Smooth muscle cell (in vitro differentiated cells): Measurements from ENCODE around the gene C1orf74. TPM values are rescaled to one million over a fixed set of nuclear protein-coding genes. Genes with fewer than 3 reads are reported as not detected.
"Not testable (repeated sequence)": the region's sequence is repeated elsewhere in the genome, so short reads cannot be mapped to it uniquely, and the experiment has no call there.

Source experiments
- DNase-seq: peaks from one replicate; lab custom pipeline; 2025; ENCODE audit not compliant: unreplicated experiment; lab: John Stamatoyannopoulos, UW
- H2AFZ ChIP-seq: fragments of 200-600 bp; sonication (generic); 2 replicates; pipeline ENCODE4 v1.6.0; 2016; ENCODE audit warnings: antibody characterized with exemption, low read depth, mild to moderate bottlenecking
- H3F3A ChIP-seq: fragments of 200-600 bp; sonication (generic); 2 replicates; pipeline ENCODE4 v1.6.0; 2017; ENCODE audit warnings: antibody characterized with exemption, low read depth
- H3K27ac ChIP-seq: fragments of 200-600 bp; sonication (generic); 2 replicates; pipeline ENCODE4 v1.5.1; 2016; ENCODE audit warnings: low read depth, mild to moderate bottlenecking
- H3K27me3 ChIP-seq: fragments of 200-600 bp; sonication (generic); 2 replicates; pipeline ENCODE4 v1.6.1; 2016; ENCODE audit warnings: low read depth, mild to moderate bottlenecking
- H3K36me3 ChIP-seq: fragments of 200-600 bp; sonication (generic); 2 replicates; pipeline ENCODE4 v1.5.1; 2016; ENCODE audit warnings: low read depth
- H3K4me1 ChIP-seq: fragments of 200-600 bp; sonication (generic); 2 replicates; pipeline ENCODE4 v1.5.1; 2016; ENCODE audit warnings: low read depth
- H3K4me2 ChIP-seq: fragments of 200-600 bp; sonication (generic); 2 replicates; pipeline ENCODE4 v1.6.0; 2016; ENCODE audit warnings: mild to moderate bottlenecking
- H3K4me3 ChIP-seq: fragments of 200-600 bp; sonication (generic); 2 replicates; pipeline ENCODE4 v1.5.1; 2016; ENCODE audit warnings: mild to moderate bottlenecking
- H3K79me2 ChIP-seq: fragments of 200-600 bp; sonication (generic); 2 replicates; pipeline ENCODE4 v1.6.0; 2016; ENCODE audit warnings: low read depth, mild to moderate bottlenecking
- H3K9ac ChIP-seq: fragments of 200-600 bp; sonication (generic); 2 replicates; pipeline ENCODE4 v1.6.0; 2016; ENCODE audit warnings: low read depth
- H3K9me3 ChIP-seq: fragments of 200-600 bp; sonication (generic); replicated peaks from 2 replicates; pipeline ENCODE4 v1.5.1; 2016; ENCODE audit warnings: low read depth
- H4K20me1 ChIP-seq: fragments of 200-600 bp; sonication (generic); 2 replicates; pipeline ENCODE4 v1.6.0; 2016; ENCODE audit warnings: low read depth
- CTCF ChIP-seq: fragments of 200-600 bp; sonication (generic); IDR thresholded peaks from 2 replicates; pipeline ENCODE4 v1.5.1; 2017; ENCODE audit warnings: borderline replicate concordance, mild to moderate bottlenecking, antibody characterized with exemption; ENCODE audit not compliant: insufficient read depth, poor library complexity, severe bottlenecking
- WGBS: methylation state at CpG from one replicate; pipeline ENCODE4 v1.1.7; 2016; ENCODE audit warnings: low lambda C conversion rate; 5-methylcytosine and 5-hydroxymethylcytosine counted together
- polyA plus RNA-seq: library from polyadenylated mRNA; unstranded; fragments of >200 nt; fragmentation: Nextera tagmentation; extraction: Ambion mirVana; gene quantifications from 2 replicates; pipeline ENCODE4 v1.2.1, GENCODE V29; 2016
- total RNA-seq: library from RNA; depleted of rRNA; stranded (reverse); fragments of >200 nt; gene quantifications from 2 replicates; pipeline ENCODE4 v1.2.3, GENCODE V29; 2014

Gene C1orf74
- total and polyA plus RNA-seq, 2 experiments from 2014 or later, result 1.0 to 5.0 TPM

- DNase-seq, result no peak
- H3K4me1 ChIP-seq, result peaks cover under 1% of the 10 kb centered on the region
- H3K27me3 ChIP-seq, result no peaks in the 10 kb centered on the region
- no peak overlapping the region for H2AFZ ChIP-seq
- H3K9ac ChIP-seq, result no peak overlapping the region
- no peaks in the 10 kb centered on the region for H3F3A ChIP-seq
- no peak for TF ChIP-seq CTCF
- no peak overlapping the region for H3K27ac ChIP-seq
- peaks cover 32% of the 10 kb centered on the region for H3K79me2 ChIP-seq
- H3K36me3 ChIP-seq, result no peaks in the 10 kb centered on the region
- 97% methylated on average over 5 of the region's 5 CpGs for WGBS
- H3K4me3 ChIP-seq, result no peak overlapping the region
- peaks cover 77% of the 10 kb centered on the region for H4K20me1 ChIP-seq
- H3K4me2 ChIP-seq, result no peak overlapping the region
- H3K9me3 ChIP-seq, result no peaks in the 10 kb centered on the region
Observed at GRCh38 chr1:209800984-209801834, 16.9 kb upstream of the C1orf74 start.

GRCh38 chr1:209797978-209798639, 13.8 kb upstream of the C1orf74 start:
- WGBS, result 86% methylated on average over 9 of the region's 9 CpGs
- H3K27me3 ChIP-seq, result no peaks in the 10 kb centered on the region
- no peak for DNase-seq
- H2AFZ ChIP-seq, result no peak overlapping the region
- no peaks in the 10 kb centered on the region for H3K9me3 ChIP-seq
- no peak overlapping the region for H3K4me3 ChIP-seq
- peaks cover 12% of the 10 kb centered on the region for H3K79me2 ChIP-seq
- no peaks in the 10 kb centered on the region for H3K36me3 ChIP-seq
- H3K9ac ChIP-seq, result no peak overlapping the region
- H3K4me1 ChIP-seq, result no peaks in the 10 kb centered on the region
- peaks cover 61% of the 10 kb centered on the region for H4K20me1 ChIP-seq
- H3F3A ChIP-seq, result no peaks in the 10 kb centered on the region
- TF ChIP-seq CTCF, result peak; percentile 13
- H3K4me2 ChIP-seq, result no peak overlapping the region
- H3K27ac ChIP-seq, result no peak overlapping the region

- H3K4me3 ChIP-seq, H3K36me3 ChIP-seq, H3K79me2 ChIP-seq, H2AFZ ChIP-seq, H3K9ac ChIP-seq, H3K27me3 ChIP-seq, H3K9me3 ChIP-seq, H3K4me2 ChIP-seq, H3K4me1 ChIP-seq, DNase-seq, H3F3A ChIP-seq, H3K27ac ChIP-seq: not testable (repeated sequence)
- 92% methylated on average over 3 of the region's 3 CpGs for WGBS
- H4K20me1 ChIP-seq, result peaks cover 26% of the 10 kb centered on the region
Observed at GRCh38 chr1:209793711-209794110, 9.4 kb upstream of the C1orf74 start.

GRCh38 chr1:209791920-209792319, 7.6 kb upstream of the C1orf74 start:
- WGBS, result 93% methylated on average over 1 of the region's 1 CpG
- Histone ChIP-seq H3F3A (no peaks in the 10 kb centered on the region), H3K4me2 (no peak overlapping the region), H3K36me3 (no peaks in the 10 kb centered on the region), H2AFZ (no peak overlapping the region), H3K4me1 (no peaks in the 10 kb centered on the region), H4K20me1 (peaks cover 14% of the 10 kb centered on the region), H3K27me3 (no peaks in the 10 kb centered on the region), H3K9ac (no peak overlapping the region), H3K27ac (no peak overlapping the region), H3K79me2 (no peaks in the 10 kb centered on the region), H3K4me3 (no peak overlapping the region), H3K9me3 (no peaks in the 10 kb centered on the region)
- no peak for TF ChIP-seq CTCF
- DNase-seq, result no peak
